GM12801 (cell line): Measurements from ENCODE around the gene MYCBPAP.

Source experiments
- CTCF ChIP-seq: IDR thresholded peaks from one replicate; pipeline ENCODE4 v1.5.1; 2011; ENCODE audit warnings: control low read depth; ENCODE audit not compliant: insufficient read length; ENCODE audit errors: extremely low read depth

The MYCBPAP gene

GRCh38 chr17:50558091-50558490, 49.9 kb downstream of the MYCBPAP start:
- no peak for TF ChIP-seq CTCF

- TF ChIP-seq CTCF, result no peak
These were observed 50.3 kb downstream of the MYCBPAP start for GRCh38 chr17:50558581-50558940.

- no peak for TF ChIP-seq CTCF
These were observed 50.8 kb downstream of the MYCBPAP start for GRCh38 chr17:50558941-50559614.

GRCh38 chr17:50559674-50560184, 51.5 kb downstream of the MYCBPAP start:
- no peak for TF ChIP-seq CTCF

GRCh38 chr17:50560185-50560824, 52.1 kb downstream of the MYCBPAP start, which contains the start of gene CACNA1G:
Gene CACNA1G (plus strand): TSS chr17:50560715. CDS start chr17:50561460, 745 bp downstream.
- TF ChIP-seq CTCF, result no peak

GRCh38 chr17:50560931-50561745, 52.9 kb downstream of the MYCBPAP start:
- TF ChIP-seq CTCF, result no peak

GRCh38 chr17:50561746-50562141, 53.5 kb downstream of the MYCBPAP start:
- no peak for TF ChIP-seq CTCF
